ENCODE data around the gene COQ9.
"Not testable (repeated sequence)": the region's sequence is repeated elsewhere in the genome, so short reads cannot be mapped to it uniquely, and the experiment has no call there.

COQ9 gene

DNA sequence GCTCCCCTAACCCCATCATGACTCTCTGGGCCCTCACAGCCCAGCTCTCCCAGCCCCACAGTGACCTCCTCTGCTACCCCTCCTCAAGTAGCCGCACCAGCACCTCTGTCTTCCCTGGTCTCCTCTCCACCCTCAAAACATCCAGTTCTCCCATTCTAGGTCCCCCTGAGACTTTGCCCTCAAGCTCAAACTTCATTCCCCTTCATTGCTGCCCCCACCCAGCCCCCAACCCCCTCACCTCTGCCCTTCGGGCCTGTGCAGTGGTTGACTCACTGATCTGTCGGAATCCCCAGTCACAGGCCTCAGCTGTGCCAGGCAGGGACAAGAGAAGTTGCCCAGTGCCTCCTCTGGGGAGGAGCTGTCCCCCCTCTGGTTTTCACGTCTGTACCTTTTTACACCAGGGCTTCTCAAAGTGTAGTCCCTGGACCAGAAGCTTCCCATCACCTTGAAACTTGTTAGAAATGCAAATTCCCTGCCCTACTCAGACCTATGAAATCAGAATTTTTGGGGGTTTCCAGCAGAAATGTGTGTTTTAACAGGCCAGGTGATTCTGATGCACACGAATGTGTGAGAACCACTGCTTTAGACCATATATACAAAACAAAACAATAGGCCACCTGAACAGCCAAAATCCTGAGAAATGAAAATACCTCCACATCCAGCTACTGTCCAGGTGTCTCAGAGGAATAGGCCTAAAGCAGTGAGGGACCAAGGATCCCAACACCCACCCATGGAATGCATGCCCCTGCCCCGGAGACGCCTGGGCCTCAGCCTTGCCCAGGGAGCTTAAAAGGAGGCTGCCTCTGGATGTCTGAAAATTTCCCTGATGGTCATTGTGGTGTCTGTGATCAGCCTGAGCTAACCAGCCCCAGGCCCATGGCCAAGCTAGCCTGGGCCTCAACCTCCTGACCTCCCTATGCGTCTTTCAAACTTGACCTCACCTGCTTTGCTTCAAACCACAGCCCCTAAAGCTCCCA, 39.9 kb downstream of the COQ9 start:
- no peak for DNase-seq

- DNase-seq, result no peak
Observed at GRCh38 chr16:57489229-57489628, 42.0 kb downstream of the COQ9 start.

GRCh38 chr16:57493767-57494166, 46.5 kb downstream of the COQ9 start:
- no peak for DNase-seq

- no peak for DNase-seq
Observed at GRCh38 chr16:57497121-57497520, 49.8 kb downstream of the COQ9 start.

DNA sequence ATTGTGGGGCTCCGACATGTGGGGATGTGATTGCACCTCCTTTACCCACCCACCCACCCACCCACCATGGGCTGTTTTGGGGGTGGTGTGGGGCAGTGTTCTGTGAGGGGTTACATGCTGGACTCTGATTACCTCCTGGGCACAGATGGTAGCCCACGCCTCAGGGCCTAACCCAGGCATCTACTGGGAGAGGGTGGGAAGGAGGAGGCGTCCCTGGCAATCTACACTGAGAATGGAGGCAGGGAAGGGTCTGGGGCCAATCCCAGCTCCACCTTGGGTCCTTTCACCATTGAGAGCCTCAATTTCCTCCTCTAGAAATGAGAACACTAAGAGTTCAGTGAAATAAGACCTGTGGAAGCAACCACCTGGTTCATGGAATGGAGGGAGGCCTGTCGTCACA, 50.8 kb downstream of the COQ9 start:
- DNase-seq, result no peak

GRCh38 chr16:57499941-57500340, 52.7 kb downstream of the COQ9 start:
- not testable (repeated sequence) for DNase-seq

- no peak for DNase-seq
Observed at GRCh38 chr16:57500578-57501111, 53.4 kb downstream of the COQ9 start.

- no peak for DNase-seq
Observed at GRCh38 chr16:57501492-57501891, 54.2 kb downstream of the COQ9 start.

DNA sequence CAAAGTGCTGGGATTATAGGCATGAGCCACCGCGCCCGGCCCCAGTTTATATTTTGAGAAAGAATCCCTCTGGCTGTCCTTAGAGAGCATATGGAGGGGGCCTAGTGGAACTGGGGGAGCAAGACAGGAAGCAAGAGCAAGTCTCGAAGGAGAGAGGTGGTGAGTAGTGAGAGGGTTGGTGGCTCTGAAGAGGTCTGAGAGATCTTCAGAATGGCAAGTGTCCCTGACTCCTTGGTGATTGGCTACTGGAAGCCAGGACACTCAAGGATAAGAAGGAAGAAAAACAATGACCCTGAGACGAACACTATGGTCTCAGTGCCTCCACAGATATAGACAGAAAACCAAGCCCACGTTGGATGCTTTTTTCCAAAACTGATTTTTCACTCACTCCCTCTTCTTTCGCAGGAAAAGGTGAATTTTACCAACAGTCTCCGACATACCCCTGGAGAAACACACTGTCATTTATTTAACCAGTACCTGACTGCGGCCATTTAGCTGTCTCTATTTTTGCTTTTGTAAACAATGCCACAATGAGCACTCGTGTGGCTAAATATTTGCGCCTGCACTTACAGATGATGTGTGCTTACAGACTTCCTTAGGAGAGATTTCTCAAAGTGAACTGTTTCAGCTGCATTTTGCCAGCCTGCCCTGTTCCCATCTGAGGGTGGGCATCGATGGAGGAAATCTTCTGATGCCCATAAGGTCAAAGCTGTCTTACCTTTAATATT, 54.9 kb downstream of the COQ9 start:
- DNase-seq, result no peak

DNA sequence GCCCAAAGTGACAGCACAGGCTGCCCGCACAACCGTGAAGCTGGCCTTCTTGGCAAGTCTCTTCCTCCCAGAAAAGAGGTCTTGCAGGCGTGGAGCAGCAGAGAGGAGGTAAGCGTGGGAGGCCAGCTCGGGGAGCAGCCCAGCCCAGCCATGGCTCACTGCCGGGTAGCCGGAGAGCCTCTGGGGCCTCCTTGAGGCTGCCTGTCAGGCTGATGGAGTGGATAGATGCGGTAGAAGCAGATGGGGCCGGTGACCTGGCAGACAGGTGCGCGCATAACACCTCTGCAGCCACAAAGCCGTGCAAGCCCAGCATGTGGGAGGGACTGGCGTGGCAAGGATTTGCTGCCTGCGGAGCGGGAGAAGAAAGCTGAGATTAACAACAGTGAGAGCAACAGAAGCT, 56.1 kb downstream of the COQ9 start:
- no peak for DNase-seq

DNA sequence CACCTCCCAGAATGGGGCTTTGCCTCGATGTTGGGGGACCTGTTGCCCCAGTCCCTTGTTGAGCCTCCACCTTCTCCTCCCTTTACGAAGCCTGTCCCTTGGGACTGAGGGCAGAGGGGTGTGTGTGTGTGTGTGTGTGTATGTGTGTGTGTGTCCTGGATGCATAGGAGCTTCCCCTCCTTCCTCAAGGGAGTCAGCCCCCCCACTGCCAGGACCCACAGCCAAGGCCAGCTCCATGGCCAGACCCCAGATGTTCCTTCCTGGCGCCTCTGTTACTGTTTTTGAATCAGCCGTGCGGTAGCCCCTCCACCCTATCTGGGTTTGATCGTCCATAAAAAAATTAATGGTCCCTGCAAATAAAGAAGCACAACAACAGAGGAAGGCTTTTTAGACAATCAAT, 56.7 kb downstream of the COQ9 start:
- no peak for DNase-seq

DNA sequence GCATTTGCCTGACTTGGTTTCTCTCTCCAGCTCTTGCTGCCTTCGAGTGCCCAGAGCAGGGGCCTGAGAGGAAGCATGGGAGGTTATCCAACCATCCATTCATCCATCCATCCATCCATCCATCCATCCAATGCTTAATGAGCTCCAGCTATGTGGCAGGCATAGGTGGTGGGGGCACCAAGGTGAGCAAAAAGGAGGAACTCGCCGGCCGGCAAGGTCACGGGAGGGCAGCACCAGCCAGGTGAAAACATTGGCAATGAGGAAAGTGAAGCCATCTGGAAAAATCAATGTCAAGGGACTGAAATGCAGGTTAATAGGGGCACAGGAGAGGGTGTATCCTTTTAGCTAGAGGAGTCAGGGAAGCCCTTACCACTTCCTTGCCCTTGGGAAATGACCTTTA, 57.2 kb downstream of the COQ9 start:
- no peak for DNase-seq

- no peak for DNase-seq
Observed at GRCh38 chr16:57505169-57505568, 57.9 kb downstream of the COQ9 start.

DNA sequence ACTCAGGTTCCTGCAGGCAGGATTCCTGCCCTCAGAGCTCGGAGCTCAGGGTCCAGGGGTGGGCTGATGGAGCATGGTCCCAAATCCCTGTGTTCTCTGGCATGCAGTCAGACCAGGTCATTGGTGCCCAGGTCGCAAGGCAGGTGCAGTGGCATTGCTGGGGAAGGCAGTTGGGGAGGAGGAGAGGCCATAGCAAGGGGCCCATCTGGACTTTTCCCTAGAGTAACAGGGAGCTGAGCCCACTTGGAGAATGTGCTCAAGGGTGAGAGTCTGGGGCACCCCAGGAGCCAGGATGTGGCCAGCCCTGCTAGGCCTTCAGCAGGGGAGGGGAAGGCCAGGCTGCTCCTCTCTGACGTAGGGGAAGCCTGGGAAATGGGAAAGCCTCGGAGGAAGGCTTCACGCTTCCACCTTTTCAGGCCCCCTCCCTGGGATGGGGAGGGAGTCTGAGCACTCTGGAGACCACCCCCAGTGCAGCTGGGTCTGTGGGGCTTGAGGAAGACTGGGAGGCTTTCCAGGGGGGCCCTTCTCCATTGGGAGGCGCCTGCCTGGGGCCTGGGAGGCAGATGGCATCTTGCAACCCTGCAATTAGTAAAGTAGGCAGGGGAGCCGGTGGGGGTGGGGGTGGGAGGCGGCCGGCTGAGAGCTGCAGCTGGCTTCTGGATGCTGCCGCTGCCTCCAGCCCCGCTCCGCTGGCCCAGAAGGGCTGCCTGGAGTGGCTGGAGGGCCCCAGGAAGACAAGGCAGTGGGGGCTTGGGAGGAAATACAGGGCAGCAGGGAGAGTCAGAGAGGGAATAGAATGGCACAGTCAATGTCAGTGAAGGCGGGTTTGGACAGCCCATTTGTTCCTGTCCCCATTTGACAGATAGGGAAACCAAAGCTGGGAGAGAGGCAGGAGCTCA, 60.1 kb downstream of the COQ9 start:
- DNase-seq, result no peak

GRCh38 chr16:57508035-57508425, 60.8 kb downstream of the COQ9 start:
- DNase-seq, result no peak

DNA sequence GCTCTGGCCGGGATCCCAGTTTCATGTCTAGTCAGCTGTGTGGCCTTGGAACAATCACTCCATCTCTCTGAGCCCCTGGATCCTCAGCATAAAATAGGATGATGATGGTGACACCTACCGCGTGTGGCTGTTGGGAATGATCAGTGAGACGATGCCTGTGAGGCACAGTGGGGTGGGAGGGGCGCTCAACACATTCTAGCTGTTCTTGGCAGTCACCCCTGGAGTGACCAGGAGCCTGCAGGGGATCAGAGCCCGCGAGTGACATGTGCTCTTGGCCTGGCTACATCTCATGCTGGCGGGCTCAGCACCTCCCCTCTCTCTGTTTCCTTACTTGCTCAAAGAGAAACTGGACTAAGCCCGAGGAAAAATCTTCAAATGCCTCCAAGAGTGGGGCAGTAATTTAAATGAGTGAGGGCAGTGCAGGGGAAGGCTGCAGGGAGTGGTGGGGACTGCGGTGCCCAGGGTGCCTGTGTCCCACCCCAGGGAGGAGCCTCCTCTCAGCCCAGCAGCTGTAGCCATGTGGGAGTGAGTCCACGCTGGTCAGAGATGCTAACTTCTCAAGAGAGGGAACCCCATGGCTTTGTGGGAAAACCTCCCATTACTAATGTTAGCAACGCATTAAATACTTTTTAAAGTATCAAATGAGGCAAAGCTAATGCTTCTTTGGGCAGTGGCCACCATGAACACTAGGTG, 62.1 kb downstream of the COQ9 start:
- no peak for DNase-seq

DNA sequence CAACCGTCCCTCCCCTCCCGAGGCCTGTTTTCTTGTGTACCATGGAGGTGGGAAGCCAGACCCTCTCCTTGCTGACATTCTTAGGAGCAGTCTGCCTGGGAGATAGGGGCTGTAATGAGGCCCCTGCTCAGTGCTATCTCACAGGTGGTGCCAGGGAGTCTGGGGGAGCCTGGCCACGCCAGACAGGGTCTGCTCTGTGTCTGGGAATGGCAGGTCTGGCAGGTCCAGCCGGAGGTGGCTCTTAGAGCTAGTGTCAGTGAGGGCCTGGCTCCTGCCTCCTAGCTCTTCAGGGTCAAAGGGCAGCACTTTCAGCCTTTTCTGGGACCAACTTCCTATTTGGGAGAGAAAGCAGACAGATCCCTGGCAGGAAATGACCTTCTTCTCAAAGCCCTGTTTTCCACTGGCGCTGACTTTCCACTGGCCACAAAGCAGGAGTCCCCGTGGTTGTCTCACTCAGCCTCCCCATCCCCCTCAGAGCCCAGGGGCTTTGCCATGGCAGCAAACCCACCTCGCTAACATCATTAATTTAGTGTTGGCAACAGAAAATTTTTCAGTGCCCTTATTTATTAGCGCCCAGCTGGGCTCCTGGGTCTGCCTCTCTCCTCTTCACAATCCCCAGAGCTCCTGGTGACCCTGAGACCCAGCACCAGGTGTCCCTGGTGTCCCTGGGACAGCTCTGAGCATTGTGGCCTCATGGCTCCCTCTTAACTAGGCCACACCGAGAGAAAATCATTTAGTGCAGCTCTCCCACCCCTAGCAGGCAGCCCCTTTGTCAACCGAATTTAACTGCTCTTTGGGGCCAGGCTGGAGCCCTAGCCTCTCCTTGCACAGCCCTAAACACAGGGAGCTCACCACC, 63.0 kb downstream of the COQ9 start:
- no peak for DNase-seq
